Activated B cell treated with CpG ODN at 0.5 μM for 24 hours (primary cell): Measurements from ENCODE around the gene WDR27. TPM values are rescaled to one million over a fixed set of nuclear protein-coding genes. Genes with fewer than 3 reads are reported as not detected.
"Not testable (repeated sequence)": the region's sequence is repeated elsewhere in the genome, so short reads cannot be mapped to it uniquely, and the experiment has no call there.

ENCODE experiments used
- ATAC-seq: fragments of 200-7000 bp; cut with Tn5 transposase; one replicate; pipeline ENCODE4 v1.10.0; 2021; ENCODE audit warnings: low read depth, mild to moderate bottlenecking, moderate library complexity
- CTCF ChIA-PET: fragments of 350-600 bp; sonication (Branson Sonifier 250); formaldehyde crosslinking; loops from one replicate; lab custom pipeline; 2021; ENCODE audit warnings: antibody characterized with exemption; lab: Charles Lee
- POLR2A ChIA-PET: fragments of 350-600 bp; sonication (Branson Sonifier 250); formaldehyde crosslinking; loops from one replicate; lab custom pipeline; 2021; ENCODE audit warnings: antibody characterized with exemption; lab: Charles Lee
- DNase-seq: peaks from one replicate; pipeline ENCODE4 v3.0.0; 2022
- H3K27ac Mint-ChIP-seq: one replicate; pipeline ENCODE4 v1.8.0; 2020; ENCODE audit warnings: mixed read lengths
- H3K27me3 Mint-ChIP-seq: one replicate; pipeline ENCODE4 v1.8.0; 2021; ENCODE audit warnings: mixed read lengths
- H3K36me3 Mint-ChIP-seq: one replicate; pipeline ENCODE4 v1.8.0; 2021; ENCODE audit warnings: low read depth, mixed read lengths
- H3K4me1 Mint-ChIP-seq: one replicate; pipeline ENCODE4 v1.8.0; 2021; ENCODE audit warnings: mixed read lengths
- H3K4me3 Mint-ChIP-seq: one replicate; pipeline ENCODE4 v1.8.0; 2020; ENCODE audit warnings: mild to moderate bottlenecking, mixed read lengths
- H3K9me3 Mint-ChIP-seq: one replicate; pipeline ENCODE4 v1.8.0; 2020; ENCODE audit warnings: mixed read lengths
- intact Hi-C: fragments of 100-400 bp; cut with micrococcal nuclease; formaldehyde crosslinking; loops from one replicate; pipeline ENCODE4 v1.15.1; 2024
- total RNA-seq: library from RNA; stranded (reverse); gene quantifications from 2 replicates; pipeline ENCODE4 v1.2.3, GENCODE V29; 2022
- TF ChIP-seq, protein P1 (sequence below): fragments of 200-600 bp; IDR thresholded peaks from one replicate; pipeline ENCODE4 v1.8.0; 2022; ENCODE audit warnings: antibody characterized with exemption, mild to moderate bottlenecking

The WDR27 gene
- total RNA-seq, 1 donor from 2014 or later, result 49.1 TPM

DNA sequence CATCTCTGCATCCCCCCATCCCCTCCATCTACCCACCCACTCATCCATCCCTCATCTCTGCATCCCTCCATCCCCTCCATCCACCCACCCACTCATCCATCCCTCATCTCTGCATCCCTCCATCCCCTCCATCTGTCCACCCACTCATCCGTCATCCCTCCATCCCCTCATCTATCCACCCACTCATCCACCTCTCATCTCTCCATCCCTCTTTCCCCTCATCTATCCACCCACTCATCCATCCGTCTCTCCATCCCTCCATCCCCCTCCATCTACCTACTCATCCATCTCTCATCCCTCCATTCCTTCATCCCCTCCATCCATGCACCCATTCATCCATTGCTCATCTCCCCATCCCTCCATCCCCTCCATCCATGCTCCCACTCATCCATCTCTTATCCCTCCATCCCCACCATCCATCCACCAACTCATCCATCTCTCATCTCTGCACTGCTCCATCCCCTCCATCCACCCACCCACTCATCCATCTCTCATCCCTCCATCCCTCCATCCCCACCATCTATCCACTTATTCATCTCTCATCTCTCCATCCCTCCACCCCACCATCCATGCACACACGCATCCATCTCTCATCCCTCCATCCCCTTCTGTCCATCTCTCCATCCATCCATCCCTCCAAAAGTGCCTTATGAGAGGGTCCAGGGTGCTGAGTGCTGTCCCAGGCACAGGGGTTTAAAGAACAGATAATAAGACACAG lies 51.4 kb downstream of the WDR27 start:
- ChIA-PET CTCF (no interaction called here), POLR2A (no interaction called here)
- Mint-ChIP-seq H3K36me3 (peaks cover 18% of the 10 kb centered on the region), H3K27ac (no peak overlapping the region), H3K9me3 (no peaks in the 10 kb centered on the region), H3K4me3 (no peak overlapping the region), H3K4me1 (no peaks in the 10 kb centered on the region), H3K27me3 (no peaks in the 10 kb centered on the region)
- TF ChIP-seq, protein P1, sequence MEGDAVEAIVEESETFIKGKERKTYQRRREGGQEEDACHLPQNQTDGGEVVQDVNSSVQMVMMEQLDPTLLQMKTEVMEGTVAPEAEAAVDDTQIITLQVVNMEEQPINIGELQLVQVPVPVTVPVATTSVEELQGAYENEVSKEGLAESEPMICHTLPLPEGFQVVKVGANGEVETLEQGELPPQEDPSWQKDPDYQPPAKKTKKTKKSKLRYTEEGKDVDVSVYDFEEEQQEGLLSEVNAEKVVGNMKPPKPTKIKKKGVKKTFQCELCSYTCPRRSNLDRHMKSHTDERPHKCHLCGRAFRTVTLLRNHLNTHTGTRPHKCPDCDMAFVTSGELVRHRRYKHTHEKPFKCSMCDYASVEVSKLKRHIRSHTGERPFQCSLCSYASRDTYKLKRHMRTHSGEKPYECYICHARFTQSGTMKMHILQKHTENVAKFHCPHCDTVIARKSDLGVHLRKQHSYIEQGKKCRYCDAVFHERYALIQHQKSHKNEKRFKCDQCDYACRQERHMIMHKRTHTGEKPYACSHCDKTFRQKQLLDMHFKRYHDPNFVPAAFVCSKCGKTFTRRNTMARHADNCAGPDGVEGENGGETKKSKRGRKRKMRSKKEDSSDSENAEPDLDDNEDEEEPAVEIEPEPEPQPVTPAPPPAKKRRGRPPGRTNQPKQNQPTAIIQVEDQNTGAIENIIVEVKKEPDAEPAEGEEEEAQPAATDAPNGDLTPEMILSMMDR, result no peak
- no peak for ATAC-seq
- no peak for DNase-seq
- intact Hi-C loops, result no loop called here

DNA sequence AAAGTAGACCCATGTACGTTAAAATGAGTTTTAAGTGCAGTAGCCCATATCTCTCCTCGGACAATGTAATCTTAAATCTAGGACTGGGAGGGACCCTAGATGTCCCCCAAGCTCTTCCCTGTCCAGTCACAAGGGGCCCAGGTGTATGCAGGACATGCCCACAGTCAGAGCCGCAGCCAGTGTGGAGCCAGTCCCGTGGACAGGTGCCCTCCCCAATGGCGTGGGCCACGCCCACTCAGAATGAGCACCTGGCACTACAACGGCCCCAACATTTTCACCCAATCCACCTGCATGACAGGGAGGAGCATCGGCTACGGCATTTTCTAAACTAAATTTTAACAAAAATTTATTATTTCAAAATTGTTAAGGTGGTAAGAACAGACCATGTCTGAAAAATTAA lies 53.2 kb downstream of the WDR27 start:
- no peaks in the 10 kb centered on the region for H3K4me1 Mint-ChIP-seq
- ATAC-seq, result no peak

DNA sequence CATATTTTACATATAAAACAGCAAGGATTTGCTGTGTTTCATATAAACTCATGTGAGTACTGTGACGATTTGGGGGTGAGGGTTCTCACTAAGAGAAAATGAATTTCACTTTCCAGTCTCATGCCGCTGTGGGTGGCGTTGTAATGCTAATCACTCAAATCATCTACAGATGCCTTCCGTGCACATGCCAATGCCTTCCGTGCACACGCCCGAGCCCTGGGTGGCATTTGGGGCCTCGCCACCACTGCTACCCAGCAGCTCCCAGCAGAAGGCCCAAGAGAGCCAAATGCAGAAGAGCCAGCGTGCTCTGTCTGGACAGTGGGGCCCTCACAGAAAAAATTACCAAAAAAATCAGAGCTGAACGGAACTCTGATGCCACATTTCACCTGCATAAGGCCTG lies 53.7 kb downstream of the WDR27 start:
- TF ChIP-seq, protein P1, result no peak
- Mint-ChIP-seq H3K4me1 (no peaks in the 10 kb centered on the region), H3K27me3 (no peaks in the 10 kb centered on the region), H3K36me3 (peaks cover 6% of the 10 kb centered on the region), H3K27ac (no peak overlapping the region), H3K4me3 (no peak overlapping the region), H3K9me3 (no peaks in the 10 kb centered on the region)
- POLR2A ChIA-PET, result no interaction called here
- intact Hi-C loops, result no loop called here
- CTCF ChIA-PET, result no interaction called here
- DNase-seq (no peak), ATAC-seq (no peak)

More for the DNA sequence above, 53.2 kb downstream of the WDR27 start:
- intact Hi-C loops, result no loop called here
- TF ChIP-seq, protein P1, result no peak
- no peak overlapping the region for H3K4me3 Mint-ChIP-seq
- H3K27ac Mint-ChIP-seq, result no peak overlapping the region
- CTCF ChIA-PET, result no interaction called here
- no peaks in the 10 kb centered on the region for H3K9me3 Mint-ChIP-seq
- POLR2A ChIA-PET, result no interaction called here
- H3K36me3 Mint-ChIP-seq, result peaks cover 6% of the 10 kb centered on the region
- no peak for DNase-seq
- H3K27me3 Mint-ChIP-seq, result no peaks in the 10 kb centered on the region

DNA sequence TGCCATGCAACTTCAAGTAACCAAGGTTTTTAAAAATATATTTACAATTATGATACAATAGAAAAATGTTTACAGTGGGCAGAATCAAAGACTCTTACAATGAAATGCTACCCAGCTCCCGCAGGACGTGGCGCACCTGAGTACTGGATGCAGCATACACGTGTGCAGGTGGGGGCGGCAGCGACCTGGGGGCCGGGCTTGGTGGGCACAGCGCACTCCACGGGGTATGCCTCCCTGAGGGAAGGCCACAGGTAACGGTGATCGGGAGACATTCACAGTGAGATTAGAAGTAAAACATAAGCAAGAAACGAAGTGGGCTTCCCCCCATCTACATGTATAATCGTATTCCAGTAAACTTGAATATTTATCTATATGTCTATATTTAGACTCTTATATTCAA lies 54.2 kb downstream of the WDR27 start:
- POLR2A ChIA-PET, result no interaction called here
- ATAC-seq (no peak), DNase-seq (no peak)
- intact Hi-C loops, result no loop called here
- no peaks in the 10 kb centered on the region for H3K4me1 Mint-ChIP-seq
- no peak overlapping the region for H3K27ac Mint-ChIP-seq
- H3K9me3 Mint-ChIP-seq, result no peaks in the 10 kb centered on the region
- no peak overlapping the region for H3K4me3 Mint-ChIP-seq
- no peaks in the 10 kb centered on the region for H3K27me3 Mint-ChIP-seq
- H3K36me3 Mint-ChIP-seq, result peaks cover 6% of the 10 kb centered on the region
- CTCF ChIA-PET, result no interaction called here
- TF ChIP-seq, protein P1, result no peak

DNA sequence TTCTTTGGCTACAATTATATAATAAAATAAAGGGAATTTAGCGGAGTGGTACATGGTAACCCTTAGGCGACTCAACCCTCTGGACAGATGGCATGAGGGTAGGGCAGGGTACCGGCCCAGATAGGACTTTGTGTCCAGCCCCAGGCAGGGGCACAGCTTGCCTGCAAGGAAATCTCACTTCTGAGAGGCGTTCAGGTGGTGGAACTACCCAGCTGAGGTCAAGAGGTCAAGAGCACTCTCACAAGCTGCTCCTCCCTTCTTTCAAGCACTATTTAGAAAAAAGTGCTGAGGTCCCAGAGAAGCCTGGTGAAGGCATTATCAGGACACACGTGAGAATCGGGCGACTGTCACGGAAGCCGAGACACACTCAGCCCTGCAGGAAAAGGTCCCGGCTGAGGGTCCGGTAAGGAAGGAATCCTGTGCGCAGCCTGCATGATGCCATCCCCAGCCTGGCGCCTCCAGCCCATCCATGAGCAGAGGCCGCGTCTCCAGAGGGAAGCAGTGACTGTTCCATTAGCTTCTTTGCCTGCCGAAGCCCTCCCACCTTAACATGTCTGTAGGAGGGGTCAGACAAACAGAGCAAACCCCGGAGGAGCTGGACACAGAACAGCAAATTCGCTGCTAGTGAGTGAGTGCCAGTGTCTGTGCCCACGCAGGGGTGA lies 54.8 kb downstream of the WDR27 start:
- TF ChIP-seq, protein P1, result no peak
- Mint-ChIP-seq H3K9me3 (no peaks in the 10 kb centered on the region), H3K27ac (no peak overlapping the region), H3K27me3 (no peaks in the 10 kb centered on the region), H3K4me1 (no peaks in the 10 kb centered on the region), H3K36me3 (peaks cover 6% of the 10 kb centered on the region), H3K4me3 (no peak overlapping the region)
- ChIA-PET CTCF (no interaction called here), POLR2A (no interaction called here)
- no peak for DNase-seq
- intact Hi-C loops, result no loop called here
- ATAC-seq, result no peak

DNA sequence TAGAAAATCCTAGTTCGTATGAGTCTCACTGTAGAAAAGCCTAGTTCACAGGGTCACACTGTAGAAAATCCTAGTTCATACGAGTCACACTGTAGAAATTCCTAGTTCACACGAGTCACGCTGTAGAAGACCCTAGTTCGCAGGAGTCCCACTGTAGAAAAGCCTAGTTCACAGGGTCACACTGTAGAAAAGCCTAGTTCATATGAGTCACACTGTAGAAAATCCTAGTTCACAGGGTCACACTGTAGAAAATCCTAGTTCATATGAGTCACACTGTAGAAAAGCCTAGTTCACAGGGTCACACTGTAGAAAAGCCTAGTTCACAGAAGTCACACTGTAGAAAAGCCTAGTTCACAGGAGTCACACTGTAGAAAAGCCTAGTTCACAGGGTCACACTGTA lies 56.4 kb downstream of the WDR27 start:
- intact Hi-C loops, H3K4me1 Mint-ChIP-seq, H3K9me3 Mint-ChIP-seq, H3K4me3 Mint-ChIP-seq, H3K27me3 Mint-ChIP-seq, POLR2A ChIA-PET, CTCF ChIA-PET, H3K27ac Mint-ChIP-seq, ATAC-seq, DNase-seq, H3K36me3 Mint-ChIP-seq: not testable (repeated sequence)
